Measurements from ENCODE around the gene CCDC154. TPM values are rescaled to one million over a fixed set of nuclear protein-coding genes. Genes with fewer than 3 reads are reported as not detected.
A peak's percentile ranks its signal among the peaks of the same experiment; 100 is the strongest.

The CCDC154 gene
- total RNA-seq, 1 donor from 2014 or later: 1.5 TPM

DNA sequence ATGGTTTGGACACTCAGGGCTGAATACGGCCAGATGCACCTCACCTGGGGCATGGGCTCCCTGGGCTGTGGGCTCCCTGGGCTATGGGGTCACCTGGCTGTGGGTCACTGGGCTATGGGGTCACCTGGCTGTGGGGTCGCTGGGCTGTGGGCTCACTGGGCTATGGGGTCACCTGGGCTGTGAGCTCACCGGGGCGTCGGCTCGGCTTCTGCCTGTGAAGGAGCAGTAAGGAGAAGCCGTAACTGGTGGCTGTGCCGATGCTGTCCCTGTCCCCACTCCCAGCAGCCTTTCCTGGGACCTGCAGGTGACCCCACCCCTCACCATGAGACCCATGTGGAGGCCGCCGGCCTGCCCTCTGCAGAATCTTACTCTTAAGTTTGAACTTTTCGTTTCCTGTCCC lies 15.3 kb downstream of the CCDC154 start:
- Histone ChIP-seq H3K79me2 (ENCODE audit: insufficient read depth, low read length) (no peaks in the 10 kb centered on the region), H3K9me3 (ENCODE audit: insufficient read depth, low read depth, low read length) (no peaks in the 10 kb centered on the region), H3K9ac (ENCODE audit: low read length) (no peak overlapping the region), H3K4me2 (ENCODE audit: low read length) (no peak overlapping the region), H2AFZ (ENCODE audit: low read depth, low read length) (no peak overlapping the region), H3K27ac (ENCODE audit: low read depth, low read length) (no peak overlapping the region), H3K4me3 (ENCODE audit: insufficient read depth, low read depth, low read length) (no peak overlapping the region), H3K4me1 (ENCODE audit: insufficient read depth, low read length) (no peaks in the 10 kb centered on the region), H3K36me3 (ENCODE audit: insufficient read depth, low read length) (no peaks in the 10 kb centered on the region), H3K27me3 (ENCODE audit: insufficient read depth, low read length) (no peaks in the 10 kb centered on the region), H4K20me1 (ENCODE audit: insufficient read depth, low read length) (no peaks in the 10 kb centered on the region)
- FAIRE-seq: no peak
- Mint-ChIP-seq H3K27me3 (ENCODE audit: low read depth, unreplicated experiment) (peaks cover 7% of the 10 kb centered on the region), H3K36me3 (ENCODE audit: low read depth, unreplicated experiment) (no peaks in the 10 kb centered on the region), H3K4me3 (ENCODE audit: unreplicated experiment) (no peak overlapping the region), H3K27ac (ENCODE audit: unreplicated experiment) (no peak overlapping the region), H3K9me3 (ENCODE audit: unreplicated experiment) (no peaks in the 10 kb centered on the region), H3K4me1 (ENCODE audit: low read depth, unreplicated experiment) (no peaks in the 10 kb centered on the region)
- DNase-seq (ENCODE audit: low read depth): no peak
- TF ChIP-seq EZH2 (IDR thresholded peaks at IDR 0.05; ENCODE audit: insufficient read depth, low read length): no peak
- TF ChIP-seq, protein P1, sequence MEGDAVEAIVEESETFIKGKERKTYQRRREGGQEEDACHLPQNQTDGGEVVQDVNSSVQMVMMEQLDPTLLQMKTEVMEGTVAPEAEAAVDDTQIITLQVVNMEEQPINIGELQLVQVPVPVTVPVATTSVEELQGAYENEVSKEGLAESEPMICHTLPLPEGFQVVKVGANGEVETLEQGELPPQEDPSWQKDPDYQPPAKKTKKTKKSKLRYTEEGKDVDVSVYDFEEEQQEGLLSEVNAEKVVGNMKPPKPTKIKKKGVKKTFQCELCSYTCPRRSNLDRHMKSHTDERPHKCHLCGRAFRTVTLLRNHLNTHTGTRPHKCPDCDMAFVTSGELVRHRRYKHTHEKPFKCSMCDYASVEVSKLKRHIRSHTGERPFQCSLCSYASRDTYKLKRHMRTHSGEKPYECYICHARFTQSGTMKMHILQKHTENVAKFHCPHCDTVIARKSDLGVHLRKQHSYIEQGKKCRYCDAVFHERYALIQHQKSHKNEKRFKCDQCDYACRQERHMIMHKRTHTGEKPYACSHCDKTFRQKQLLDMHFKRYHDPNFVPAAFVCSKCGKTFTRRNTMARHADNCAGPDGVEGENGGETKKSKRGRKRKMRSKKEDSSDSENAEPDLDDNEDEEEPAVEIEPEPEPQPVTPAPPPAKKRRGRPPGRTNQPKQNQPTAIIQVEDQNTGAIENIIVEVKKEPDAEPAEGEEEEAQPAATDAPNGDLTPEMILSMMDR (IDR thresholded peaks at IDR 0.05; ENCODE audit: insufficient read depth, low read depth, low read length): no peak

DNA sequence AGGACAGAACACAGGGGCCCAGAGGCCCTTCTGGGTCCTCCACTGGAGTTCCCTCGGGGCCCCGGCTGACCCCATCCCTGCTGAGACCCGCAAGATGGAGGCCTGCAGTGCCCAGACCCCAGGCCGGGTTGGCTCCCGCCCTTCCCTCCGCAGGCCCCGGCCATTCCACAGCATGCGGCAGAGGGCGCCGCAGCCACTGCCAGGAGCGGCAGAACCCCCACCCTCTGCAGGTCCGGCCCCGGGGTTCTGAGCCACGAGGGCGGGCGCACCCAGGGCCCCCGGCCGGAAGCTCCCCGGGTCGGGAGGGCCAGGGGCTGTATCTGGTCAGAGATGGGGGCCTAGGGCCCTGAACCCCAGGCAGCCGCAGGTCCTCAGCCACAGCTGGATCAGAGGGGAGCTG lies 15.8 kb downstream of the CCDC154 start:
- DNase-seq (ENCODE audit: low read depth) (no peak), FAIRE-seq (no peak)
- Histone ChIP-seq H3K4me2 (ENCODE audit: low read length) (no peak overlapping the region), H3K9ac (ENCODE audit: low read length) (no peak overlapping the region), H3K9me3 (ENCODE audit: insufficient read depth, low read depth, low read length) (no peaks in the 10 kb centered on the region), H3K27me3 (ENCODE audit: insufficient read depth, low read length) (no peaks in the 10 kb centered on the region), H3K27ac (ENCODE audit: low read depth, low read length) (no peak overlapping the region), H3K36me3 (ENCODE audit: insufficient read depth, low read length) (no peaks in the 10 kb centered on the region), H3K79me2 (ENCODE audit: insufficient read depth, low read length) (no peaks in the 10 kb centered on the region), H3K4me1 (ENCODE audit: insufficient read depth, low read length) (no peaks in the 10 kb centered on the region), H2AFZ (ENCODE audit: low read depth, low read length) (peak overlapping the region; percentile 26), H4K20me1 (ENCODE audit: insufficient read depth, low read length) (no peaks in the 10 kb centered on the region), H3K4me3 (ENCODE audit: insufficient read depth, low read depth, low read length) (no peak overlapping the region)
- H3K27me3 Mint-ChIP-seq (ENCODE audit: low read depth, unreplicated experiment): peaks cover 7% of the 10 kb centered on the region
- no peak overlapping the region for H3K4me3 Mint-ChIP-seq (ENCODE audit: unreplicated experiment)
- H3K9me3 Mint-ChIP-seq (ENCODE audit: unreplicated experiment): no peaks in the 10 kb centered on the region
- H3K4me1 Mint-ChIP-seq (ENCODE audit: low read depth, unreplicated experiment): no peaks in the 10 kb centered on the region
- no peak for TF ChIP-seq EZH2 (IDR thresholded peaks at IDR 0.05; ENCODE audit: insufficient read depth, low read length)
- TF ChIP-seq, protein P1 (IDR thresholded peaks at IDR 0.05; ENCODE audit: insufficient read depth, low read depth, low read length): no peak
- H3K36me3 Mint-ChIP-seq (ENCODE audit: low read depth, unreplicated experiment): no peaks in the 10 kb centered on the region
- no peak overlapping the region for H3K27ac Mint-ChIP-seq (ENCODE audit: unreplicated experiment)

GRCh38 chr16:1427473-1428461 lies 16.6 kb downstream of the CCDC154 start:
- DNase-seq (ENCODE audit: low read depth) (no peak), FAIRE-seq (no peak)
- TF ChIP-seq EZH2 (IDR thresholded peaks at IDR 0.05; ENCODE audit: insufficient read depth, low read length): no peak
- TF ChIP-seq, protein P1 (IDR thresholded peaks at IDR 0.05; ENCODE audit: insufficient read depth, low read depth, low read length): no peak
- Histone ChIP-seq H4K20me1 (ENCODE audit: insufficient read depth, low read length) (no peaks in the 10 kb centered on the region), H3K4me1 (ENCODE audit: insufficient read depth, low read length) (no peaks in the 10 kb centered on the region), H3K27ac (ENCODE audit: low read depth, low read length) (no peak overlapping the region), H3K36me3 (ENCODE audit: insufficient read depth, low read length) (no peaks in the 10 kb centered on the region), H3K27me3 (ENCODE audit: insufficient read depth, low read length) (no peaks in the 10 kb centered on the region), H3K79me2 (ENCODE audit: insufficient read depth, low read length) (no peaks in the 10 kb centered on the region), H3K4me2 (ENCODE audit: low read length) (no peak overlapping the region), H3K9ac (ENCODE audit: low read length) (no peak overlapping the region), H3K9me3 (ENCODE audit: insufficient read depth, low read depth, low read length) (no peaks in the 10 kb centered on the region), H3K4me3 (ENCODE audit: insufficient read depth, low read depth, low read length) (no peak overlapping the region), H2AFZ (ENCODE audit: low read depth, low read length) (no peak overlapping the region)
- Mint-ChIP-seq H3K4me1 (ENCODE audit: low read depth, unreplicated experiment) (no peaks in the 10 kb centered on the region), H3K36me3 (ENCODE audit: low read depth, unreplicated experiment) (no peaks in the 10 kb centered on the region), H3K27me3 (ENCODE audit: low read depth, unreplicated experiment) (peaks cover 7% of the 10 kb centered on the region), H3K9me3 (ENCODE audit: unreplicated experiment) (no peaks in the 10 kb centered on the region), H3K4me3 (ENCODE audit: unreplicated experiment) (no peak overlapping the region), H3K27ac (ENCODE audit: unreplicated experiment) (no peak overlapping the region)
